Activated CD4-positive, CD25-positive, alpha-beta regulatory T cell treated with anti-CD3 and anti-CD28 coated beads, Interleukin-2, amount 50 U/mL, for 24 hours (primary cell): ENCODE measurements around the gene ZBTB38.

Experiments
- ATAC-seq, 2 donors: fragments of 150-1000 bp; cut with Tn5 transposase; one replicate each; pipeline ENCODE4 v1.10.0; 2021; ENCODE audit warnings: mild to moderate bottlenecking in 1 of 2, moderate library complexity in 1 of 2

Gene ZBTB38

DNA sequence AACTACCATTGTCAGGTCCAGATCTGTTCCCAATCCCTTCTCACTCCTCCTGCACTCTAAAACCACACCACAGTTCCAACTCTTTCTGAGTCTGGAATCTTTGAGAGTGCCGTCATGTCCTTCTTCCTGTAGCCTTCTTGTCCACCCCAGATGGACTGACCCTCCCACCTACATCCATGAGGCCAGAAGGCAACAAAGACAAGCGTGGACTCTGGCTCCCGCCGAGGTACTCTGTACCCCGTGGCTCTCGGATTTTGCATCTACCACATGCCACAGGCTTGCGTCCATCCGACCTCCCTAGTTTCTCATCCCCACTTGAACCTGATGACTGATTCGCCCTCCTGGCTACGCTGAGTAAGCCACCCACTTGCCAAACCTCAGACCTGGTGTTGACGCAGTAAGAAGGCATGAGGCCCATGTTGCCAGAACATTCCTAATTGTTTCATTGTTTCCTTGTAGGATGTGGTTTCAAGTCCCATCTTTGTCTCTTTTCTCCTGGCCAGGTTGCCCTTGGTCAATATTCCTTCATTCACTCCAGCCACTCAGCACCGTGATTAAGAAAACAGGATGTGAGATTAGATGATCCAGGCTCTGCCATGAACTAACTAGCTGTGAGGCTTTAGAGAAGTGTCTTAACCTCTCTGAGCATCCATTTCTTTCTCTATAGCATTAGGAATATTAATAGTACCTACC is 1.1 kb upstream of the ZBTB38 start:
- no peak for ATAC-seq

DNA sequence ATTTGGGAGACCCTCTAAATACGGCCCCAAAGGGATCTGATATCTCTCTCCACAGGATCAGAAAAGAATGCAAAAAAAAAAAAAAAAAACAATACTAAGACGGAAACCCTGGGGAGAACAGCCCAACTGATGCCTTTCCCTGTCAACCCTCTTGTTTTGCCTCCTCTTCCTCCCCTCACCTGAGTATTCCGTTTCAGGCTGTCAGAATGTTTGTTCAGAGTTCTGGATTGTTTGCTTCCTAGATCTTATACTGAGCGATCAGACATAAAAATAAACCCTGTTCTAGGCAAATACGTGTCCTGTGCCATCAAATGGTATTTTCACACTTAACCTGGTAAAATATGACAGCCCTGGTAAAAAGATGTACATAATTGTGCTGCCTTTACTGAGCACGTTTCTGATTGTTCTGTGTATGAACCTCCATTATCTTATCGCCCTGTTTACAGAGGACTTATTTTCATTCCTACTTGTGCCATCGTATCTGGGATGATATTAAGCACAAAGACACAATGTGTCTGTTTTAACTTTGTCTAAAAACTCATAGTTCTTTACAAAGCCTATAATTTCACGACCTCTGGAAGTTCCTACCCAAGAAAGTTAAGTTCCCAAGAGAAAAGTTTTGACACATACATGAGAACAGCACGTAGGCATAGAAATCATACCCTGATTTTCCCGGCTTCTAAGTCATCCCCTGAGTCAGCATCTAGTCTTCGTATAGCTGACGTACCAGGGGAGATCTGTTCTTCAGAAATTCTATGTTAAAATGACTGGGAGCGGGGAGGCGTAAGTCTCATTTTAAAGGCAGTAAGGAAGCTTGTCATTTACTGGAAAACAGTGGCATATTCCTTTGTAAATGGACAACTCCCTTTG is 856 bp downstream of the ZBTB38 start:
- ATAC-seq, result no peak

DNA sequence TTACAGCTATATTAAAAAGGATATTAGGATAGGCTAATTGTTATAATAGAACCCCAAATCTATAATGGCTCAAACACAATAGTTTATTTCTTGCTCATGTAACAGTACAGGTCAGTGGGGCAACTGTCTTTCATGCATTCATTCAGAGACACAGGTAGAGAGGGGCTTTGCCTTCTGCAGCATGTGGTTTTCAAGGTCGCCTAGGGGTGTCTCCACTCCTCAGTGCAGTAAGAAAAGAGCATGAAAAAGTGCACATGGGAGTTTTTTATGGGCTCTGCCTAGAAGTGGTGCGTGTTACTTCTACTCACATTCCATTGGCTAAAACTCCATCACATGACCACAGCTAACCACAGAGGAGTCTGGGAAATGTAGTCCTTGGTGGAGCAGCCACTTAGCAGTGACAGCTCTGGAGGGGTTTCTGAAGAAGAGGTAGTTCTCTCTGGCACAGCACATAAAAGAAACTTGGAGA is 1.8 kb downstream of the ZBTB38 start:
- peak; percentile 88 to 93 for ATAC-seq

- ATAC-seq, result peak; percentile 3 to 28
These were observed 3.6 kb downstream of the ZBTB38 start for GRCh38 chr3:141371882-141372281.

DNA sequence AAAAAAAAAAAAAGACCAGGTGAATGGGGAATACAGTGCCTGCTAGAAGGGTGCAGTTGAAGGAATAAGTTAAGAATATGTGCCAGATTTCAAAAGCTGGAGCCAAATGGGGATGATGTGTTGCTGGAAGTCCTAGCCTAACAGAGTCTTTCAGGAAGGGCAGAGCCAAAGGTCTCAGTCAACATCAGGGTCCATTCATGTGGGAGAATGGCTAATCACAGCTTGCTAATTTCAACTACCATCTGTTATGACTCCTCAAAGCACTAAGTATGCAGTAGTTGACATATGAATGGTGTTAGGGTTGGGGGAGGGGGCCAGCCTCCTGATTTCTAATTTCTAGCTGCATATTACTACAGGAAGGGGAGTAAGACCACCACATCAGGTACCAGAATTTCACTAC is 4.4 kb downstream of the ZBTB38 start:
- ATAC-seq, result no peak

GRCh38 chr3:141373232-141373631 is 4.9 kb downstream of the ZBTB38 start:
- ATAC-seq, result peak; percentile 47 to 54

DNA sequence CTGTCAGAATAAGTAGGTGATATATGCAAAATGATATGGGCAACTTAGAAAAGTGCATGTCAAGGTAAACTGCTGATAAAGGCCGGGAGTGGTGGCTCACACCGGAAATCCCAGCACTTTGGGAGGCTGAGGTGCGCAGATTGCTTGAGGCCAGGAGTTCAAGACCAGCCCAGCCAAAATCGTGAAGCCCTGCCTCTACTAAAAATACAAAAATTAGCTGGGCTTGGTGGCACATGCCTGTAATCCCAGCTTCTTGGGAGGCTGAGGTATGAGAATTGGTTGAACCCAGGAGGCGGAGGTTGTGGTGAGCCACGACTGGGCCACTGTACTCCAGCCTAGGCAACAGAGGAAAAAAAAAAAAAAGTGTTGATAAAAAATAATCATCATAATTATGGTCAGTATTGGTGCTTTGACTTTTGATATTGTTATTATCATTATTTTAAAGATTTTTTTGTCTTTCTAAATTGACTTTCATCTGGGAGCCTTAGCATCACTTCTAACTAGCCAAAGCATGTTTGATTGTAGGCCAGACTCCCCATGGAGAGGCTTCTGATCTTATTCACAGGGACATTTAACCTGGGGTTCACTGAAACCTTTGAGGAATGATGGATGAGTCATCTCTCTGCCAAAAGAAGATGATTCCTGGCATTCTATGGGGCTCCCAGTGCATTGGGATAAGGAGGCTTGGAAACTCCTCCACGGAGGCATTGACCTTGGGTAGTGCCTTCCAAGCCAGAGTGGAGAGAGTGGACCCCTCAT is 5.6 kb downstream of the ZBTB38 start:
- ATAC-seq, result no peak

GRCh38 chr3:141375381-141376301 is 7.3 kb downstream of the ZBTB38 start:
- ATAC-seq, result no peak

DNA sequence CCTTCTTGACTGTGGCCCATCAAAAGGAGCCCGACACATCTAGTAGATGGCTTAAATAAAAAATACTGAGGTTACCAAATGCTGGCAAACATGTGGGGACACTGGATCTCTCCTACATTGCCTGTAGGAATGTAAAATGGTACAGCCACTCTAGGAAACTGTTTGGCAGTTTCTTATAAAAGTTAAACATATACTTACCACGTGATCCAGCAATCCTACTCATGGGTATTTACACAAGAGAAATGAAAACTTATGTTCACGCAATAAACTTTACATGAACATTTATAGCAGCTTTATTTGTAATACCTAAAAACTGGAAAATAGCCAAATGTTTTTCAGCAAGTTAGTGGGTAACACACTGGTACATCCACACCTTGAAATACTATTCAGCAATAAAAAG is 9.1 kb downstream of the ZBTB38 start:
- ATAC-seq, result no peak

DNA sequence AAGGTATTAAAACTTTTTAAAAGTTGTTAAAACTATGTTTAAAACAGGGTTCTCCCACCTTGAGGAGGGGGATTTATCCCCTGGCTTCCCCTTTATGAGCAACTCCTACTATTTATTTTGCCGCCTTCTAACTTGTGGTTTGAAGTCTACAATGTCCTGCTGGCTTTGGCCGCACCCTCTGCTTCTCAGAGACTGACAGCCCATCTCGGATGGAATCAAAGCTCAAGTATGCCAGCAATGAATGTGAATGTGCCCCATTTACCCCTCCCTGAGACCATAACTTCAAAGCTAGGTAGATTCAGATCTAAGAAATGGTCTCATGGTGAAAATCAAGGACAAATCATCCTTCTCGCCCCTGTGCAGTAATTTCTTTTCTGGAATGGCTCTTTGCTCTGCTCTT is 10.3 kb downstream of the ZBTB38 start:
- no peak for ATAC-seq

DNA sequence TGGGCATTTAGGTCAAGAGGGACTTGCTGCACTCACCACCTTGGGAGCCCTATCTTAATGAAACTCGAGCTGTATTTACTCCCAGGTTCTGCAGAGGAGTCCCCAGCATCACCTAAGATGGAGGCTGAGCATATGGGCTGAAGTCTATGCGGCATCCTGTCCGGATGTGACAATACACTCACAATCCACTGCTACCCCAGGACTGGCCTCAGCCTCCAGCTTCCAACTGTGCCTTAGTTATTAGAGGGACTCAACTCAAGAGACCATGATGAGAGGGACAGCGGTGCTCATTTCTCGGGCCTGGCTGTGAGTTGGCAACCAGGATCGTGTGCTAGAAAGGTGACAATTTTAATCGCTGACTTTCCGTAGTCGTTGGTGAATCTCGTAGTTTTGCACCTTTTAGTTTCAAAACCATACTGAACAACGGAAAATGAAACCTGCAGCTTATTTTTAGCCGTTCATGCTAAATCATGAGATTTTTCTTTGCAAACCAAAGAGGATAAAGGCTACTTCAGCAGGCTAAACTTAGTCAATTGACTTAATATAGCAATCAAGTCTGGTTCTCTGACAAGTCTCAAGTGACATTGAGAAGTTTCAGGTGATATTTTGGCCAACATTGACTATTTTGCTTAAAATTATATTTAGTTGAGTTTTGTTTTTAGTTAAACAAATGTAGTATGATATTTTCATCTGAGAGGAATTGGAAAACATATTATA is 11.1 kb downstream of the ZBTB38 start:
- ATAC-seq, result peak; percentile 82 to 84

DNA sequence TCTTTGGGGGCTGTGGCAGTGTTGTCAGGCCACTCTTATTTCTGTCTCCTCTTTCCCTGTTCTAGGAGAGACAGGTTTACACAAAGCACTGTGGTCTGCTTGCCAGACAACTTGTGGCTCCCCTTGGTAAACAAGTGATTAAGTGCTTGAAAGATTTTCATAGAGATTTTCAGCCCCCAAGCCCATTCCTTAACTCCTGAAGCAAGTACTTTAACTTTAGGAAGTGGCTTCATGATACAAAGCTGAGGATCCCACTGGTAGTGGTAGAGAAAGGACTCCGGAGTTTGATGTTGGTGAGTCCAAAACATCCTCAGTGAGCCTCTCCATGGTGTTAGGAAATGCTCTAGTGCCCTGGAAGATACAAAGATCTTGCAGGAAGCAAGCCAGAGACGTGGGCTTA is 12.0 kb downstream of the ZBTB38 start:
- no peak for ATAC-seq

DNA sequence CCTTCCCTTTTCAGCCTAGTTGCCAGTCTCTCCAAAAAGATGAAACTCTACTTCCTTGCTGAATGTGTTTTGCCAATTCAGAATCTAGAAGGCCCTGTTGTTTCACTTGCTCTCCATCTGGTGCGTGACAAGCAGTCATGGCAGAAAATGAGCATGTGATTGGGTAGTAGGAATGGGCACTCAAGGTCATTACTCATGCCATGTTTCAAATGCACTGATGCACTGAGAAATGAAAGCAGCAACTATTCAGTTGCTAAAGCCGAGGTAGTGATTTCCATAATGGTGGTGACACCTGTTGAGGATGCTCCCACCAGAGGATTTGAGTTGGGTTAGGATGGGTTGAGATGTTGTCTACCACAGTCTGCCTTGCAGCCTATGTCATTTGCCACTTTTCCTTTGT is 12.7 kb downstream of the ZBTB38 start:
- ATAC-seq, result no peak

DNA sequence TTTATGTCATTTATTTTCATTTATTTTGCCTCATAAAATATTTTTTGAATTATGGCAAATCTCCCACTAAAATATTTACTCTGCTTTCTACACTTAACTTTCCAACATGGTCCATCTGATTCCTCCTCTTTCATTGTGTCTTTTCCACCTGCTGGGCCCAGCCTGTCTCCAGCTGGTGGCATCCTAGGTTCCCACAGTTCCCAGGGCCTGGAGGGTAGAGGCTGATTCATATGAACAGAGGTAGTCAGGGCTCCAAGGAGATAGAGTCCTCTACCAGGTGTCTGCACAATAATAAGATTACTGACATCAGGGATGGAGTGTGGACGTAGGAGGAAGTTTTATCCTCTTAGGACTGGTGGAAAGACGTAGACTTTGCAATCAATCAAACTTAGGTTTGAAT is 14.3 kb downstream of the ZBTB38 start:
- no peak for ATAC-seq

DNA sequence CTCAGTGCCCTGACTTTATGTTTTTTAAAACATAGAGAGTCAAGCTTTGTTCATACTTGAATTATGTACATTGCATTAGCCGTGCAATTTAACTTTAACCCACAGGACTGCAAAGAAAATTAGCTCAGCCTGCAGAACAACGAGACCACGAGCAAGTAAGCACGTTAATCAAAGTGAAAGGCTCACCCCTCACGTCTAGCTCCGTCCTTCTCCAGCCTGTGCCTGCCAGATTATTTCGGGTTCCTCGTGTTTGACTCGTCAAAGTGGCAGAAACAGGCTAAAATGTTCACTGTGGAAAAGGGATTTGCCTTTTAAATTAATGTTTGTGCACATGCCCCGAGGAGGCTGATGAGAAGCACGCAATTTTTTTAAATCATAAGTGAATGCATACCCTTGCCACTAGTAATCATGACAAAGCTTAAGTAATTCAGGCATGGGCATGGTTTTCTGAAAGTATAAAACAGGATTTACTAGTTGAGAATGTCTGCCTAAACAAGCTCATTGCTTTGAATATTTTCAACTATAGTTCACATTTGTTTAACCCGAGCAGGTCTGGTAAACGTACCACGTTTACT is 15.3 kb downstream of the ZBTB38 start:
- ATAC-seq, result no peak

DNA sequence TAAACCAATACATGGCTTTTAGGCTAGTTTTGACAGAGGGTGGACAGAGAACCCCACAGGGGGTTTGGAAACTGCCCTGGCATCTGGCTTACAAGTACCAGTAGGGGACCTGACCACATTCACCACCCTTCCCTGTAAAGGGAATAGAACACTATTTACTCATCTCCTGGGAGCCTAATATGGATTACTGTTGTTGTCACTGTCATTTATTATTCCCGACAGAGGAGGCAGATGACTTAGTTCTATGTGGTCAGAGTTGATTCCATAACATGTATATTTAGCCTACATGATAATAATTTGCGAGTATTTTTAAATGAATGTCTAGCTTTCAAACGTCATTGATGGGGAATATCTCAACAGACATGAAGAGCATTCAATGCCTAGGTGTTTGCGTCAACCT is 15.9 kb downstream of the ZBTB38 start:
- ATAC-seq, result no peak

DNA sequence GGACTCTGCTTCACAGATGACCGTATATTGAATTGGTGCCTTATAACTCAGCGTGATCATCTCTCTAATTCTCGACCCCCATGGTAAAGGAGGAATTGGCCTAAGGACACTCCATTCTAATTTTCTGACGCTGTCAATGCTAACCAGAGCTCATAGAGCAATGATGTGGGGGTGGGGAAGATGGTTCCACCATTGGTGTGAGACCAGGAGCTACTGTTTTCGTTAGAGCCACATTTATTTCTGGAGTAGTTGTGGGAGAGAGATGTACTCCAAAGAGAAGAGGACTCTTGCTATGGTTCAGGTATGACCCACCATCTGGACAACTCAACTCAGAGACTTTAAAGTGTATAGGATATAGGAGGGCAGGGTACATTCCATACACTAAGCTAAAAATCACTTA is 16.3 kb downstream of the ZBTB38 start:
- ATAC-seq, result no peak

DNA sequence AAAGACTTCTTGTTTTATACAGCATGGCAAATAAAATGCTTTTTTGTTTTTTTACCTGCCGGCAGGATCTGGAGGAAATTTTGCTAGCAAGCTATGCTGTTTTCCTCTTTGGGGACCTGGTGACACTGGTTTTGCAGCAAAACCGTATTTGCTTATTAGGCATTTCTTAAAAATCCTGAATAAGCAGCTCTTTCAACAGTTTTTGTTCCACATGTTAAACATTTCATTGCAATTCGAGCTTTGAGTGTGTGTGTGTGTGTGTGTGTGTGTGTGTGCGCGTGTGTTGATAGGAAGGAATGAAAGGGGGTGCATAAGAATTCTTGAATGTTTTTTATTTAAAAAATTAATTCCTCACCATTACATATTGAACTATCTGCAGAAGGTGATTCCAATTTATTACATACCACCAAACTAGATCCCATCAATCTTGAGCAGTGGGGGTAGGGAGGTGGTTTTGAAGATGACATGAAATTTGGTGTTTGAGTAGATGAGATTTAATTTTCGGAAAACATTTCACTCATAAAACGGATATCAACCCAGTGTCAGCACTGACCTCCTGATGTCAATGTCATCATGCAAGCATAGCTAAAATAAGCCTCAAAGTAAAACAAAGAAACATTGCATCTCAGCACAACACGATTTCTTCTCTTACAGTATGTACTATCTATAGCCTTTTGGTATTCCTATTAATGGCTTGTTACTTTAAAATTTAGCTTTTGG is 17.3 kb downstream of the ZBTB38 start:
- no peak for ATAC-seq

DNA sequence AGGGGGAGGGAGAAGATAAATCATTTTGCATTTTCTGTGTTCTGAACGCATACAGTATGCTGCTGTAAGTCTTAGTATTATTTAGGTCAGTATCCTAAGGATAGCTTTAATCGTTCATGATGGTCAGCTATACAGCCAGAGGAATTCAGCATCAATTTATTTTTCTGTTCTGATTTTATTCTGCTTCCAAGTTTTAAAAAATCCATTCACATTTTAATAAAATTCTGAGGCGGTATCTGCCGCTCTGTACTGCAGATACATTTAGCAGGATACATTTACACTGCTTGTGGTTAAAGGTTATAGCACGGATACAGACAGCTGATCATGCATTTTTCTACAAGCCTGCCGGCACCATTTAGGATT is 17.8 kb downstream of the ZBTB38 start:
- no peak for ATAC-seq

- peak in 1 of 2 donors; percentile 25 for ATAC-seq
These were observed 18.4 kb downstream of the ZBTB38 start for GRCh38 chr3:141386611-141387111.
